ENCODE data around the gene CATSPERE. TPM values are rescaled to one million over a fixed set of nuclear protein-coding genes. Genes with fewer than 3 reads are reported as not detected.

CATSPERE gene
- total and polyA plus RNA-seq, 7 donors: 0.15 to 0.60 (median 0.42) TPM

DNA sequence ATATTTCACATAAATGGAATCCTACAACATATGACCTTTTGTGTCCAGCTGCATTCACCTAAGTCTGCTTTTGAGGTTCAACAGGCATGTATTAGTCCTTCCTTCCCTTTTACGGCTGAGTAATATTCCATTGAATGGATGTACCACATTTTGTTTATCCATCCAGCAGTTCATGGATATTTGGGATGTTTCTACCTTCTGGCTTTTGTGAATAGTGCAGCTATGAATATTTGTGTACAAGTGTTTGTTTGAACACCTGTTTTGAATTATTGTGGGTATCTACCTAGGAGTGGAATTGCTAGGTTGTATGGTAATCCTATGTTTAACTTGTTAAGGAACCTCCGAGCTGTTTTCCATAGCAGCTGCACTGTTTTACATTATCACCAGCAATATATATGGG, 129.6 kb downstream of the CATSPERE start:
- no peak overlapping the region for H3K4me3 ChIP-seq
- no peaks in the 10 kb centered on the region for H3K9me3 ChIP-seq
- H3K4me1 ChIP-seq: no peaks in the 10 kb centered on the region
- TF ChIP-seq, protein P1, sequence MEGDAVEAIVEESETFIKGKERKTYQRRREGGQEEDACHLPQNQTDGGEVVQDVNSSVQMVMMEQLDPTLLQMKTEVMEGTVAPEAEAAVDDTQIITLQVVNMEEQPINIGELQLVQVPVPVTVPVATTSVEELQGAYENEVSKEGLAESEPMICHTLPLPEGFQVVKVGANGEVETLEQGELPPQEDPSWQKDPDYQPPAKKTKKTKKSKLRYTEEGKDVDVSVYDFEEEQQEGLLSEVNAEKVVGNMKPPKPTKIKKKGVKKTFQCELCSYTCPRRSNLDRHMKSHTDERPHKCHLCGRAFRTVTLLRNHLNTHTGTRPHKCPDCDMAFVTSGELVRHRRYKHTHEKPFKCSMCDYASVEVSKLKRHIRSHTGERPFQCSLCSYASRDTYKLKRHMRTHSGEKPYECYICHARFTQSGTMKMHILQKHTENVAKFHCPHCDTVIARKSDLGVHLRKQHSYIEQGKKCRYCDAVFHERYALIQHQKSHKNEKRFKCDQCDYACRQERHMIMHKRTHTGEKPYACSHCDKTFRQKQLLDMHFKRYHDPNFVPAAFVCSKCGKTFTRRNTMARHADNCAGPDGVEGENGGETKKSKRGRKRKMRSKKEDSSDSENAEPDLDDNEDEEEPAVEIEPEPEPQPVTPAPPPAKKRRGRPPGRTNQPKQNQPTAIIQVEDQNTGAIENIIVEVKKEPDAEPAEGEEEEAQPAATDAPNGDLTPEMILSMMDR (IDR thresholded peaks at IDR 0.05): no peak
- no peak for DNase-seq
- H3K36me3 ChIP-seq (ENCODE audit: insufficient read depth in 1 of 2, low read depth in 1 of 2): no peaks in the 10 kb centered on the region
- H3K27me3 ChIP-seq (ENCODE audit: insufficient read depth in 3 of 3, low read length in 2 of 3): peaks cover 0 to 2% (median 0%) of the 10 kb centered on the region in 3 donors
- H3K27ac ChIP-seq: no peak overlapping the region
- 93 to 94% (median 94%) methylated on average over 2 of the region's 2 CpGs for WGBS, 3 donors
- no peak for ATAC-seq
- intact Hi-C loops (cut with DNase I): no loop called here

DNA sequence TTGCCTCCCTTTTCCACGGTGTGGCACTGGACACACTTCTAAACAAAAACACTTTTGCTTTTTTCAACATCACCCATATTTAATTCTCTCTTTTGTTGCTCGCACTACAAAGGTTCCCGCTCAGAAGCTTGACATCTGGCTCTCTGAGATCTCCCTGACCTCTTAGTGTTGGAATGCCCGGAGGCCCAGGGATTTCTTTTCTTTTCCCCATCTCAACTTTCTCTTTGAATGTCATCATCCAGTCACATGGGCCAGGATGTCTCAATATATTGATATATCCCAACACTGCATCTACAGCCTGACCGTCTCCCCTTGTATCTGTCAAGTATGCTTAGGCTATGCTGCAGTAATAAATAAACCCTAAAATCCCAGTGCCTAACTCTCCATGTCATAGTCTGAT, 137.5 kb downstream of the CATSPERE start:
- no peak overlapping the region for H3K4me3 ChIP-seq
- no peak for ATAC-seq
- no peaks in the 10 kb centered on the region for H3K4me1 ChIP-seq
- no peaks in the 10 kb centered on the region for H3K9me3 ChIP-seq
- no peaks in the 10 kb centered on the region for H3K36me3 ChIP-seq (ENCODE audit: insufficient read depth in 1 of 2, low read depth in 1 of 2)
- intact Hi-C loops (cut with DNase I): no loop called here
- H3K27ac ChIP-seq: no peak overlapping the region
- DNase-seq: no peak
- 82 to 95% (median 85%) methylated on average over 5 of the region's 5 CpGs for WGBS, 3 donors
- H3K27me3 ChIP-seq (ENCODE audit: insufficient read depth in 3 of 3, low read length in 2 of 3): no peaks in the 10 kb centered on the region
- TF ChIP-seq, protein P1 (IDR thresholded peaks at IDR 0.05): no peak

DNA sequence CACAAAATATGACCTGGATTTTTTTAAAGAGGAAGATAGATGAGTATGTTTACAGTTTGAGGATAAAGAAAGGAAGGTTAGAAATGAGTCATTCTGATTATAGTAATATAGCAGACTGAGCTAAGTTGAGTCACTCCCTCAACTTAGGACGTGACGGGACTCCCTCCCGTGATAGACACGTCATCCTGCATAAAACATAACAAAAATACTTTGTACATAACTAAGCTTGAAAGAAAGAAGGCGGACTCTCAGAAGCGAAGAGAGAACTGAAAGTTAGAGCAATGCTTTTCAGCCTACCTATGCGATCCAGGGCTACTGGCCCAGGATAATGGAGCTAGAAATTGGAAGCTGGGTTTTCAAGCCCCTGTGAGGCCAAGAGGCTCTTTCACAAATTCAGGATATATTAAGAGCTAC, 138.9 kb downstream of the CATSPERE start:
- DNase-seq (no peak), ATAC-seq (peak; percentile 75 to 83 (median 80))
- H3K4me3 ChIP-seq: no peak overlapping the region
- WGBS, 3 donors: 54 to 70% (median 60%) methylated on average over 7 of the region's 7 CpGs
- H3K36me3 ChIP-seq (ENCODE audit: insufficient read depth in 1 of 2, low read depth in 1 of 2): no peaks in the 10 kb centered on the region
- peak overlapping the region; percentile 56 for H3K27ac ChIP-seq
- TF ChIP-seq, protein P1 (IDR thresholded peaks at IDR 0.05): no peak
- intact Hi-C loops (cut with DNase I): loop anchor here (5.0 to 10.0 kb wide), 2 partner anchors 52 to 445 kb away; partner anchors contain the start of gene DESI2 (in 1 of the 2)
- no peaks in the 10 kb centered on the region for H3K9me3 ChIP-seq
- H3K27me3 ChIP-seq (ENCODE audit: insufficient read depth in 3 of 3, low read length in 2 of 3): no peaks in the 10 kb centered on the region
- H3K4me1 ChIP-seq: no peaks in the 10 kb centered on the region

DNA sequence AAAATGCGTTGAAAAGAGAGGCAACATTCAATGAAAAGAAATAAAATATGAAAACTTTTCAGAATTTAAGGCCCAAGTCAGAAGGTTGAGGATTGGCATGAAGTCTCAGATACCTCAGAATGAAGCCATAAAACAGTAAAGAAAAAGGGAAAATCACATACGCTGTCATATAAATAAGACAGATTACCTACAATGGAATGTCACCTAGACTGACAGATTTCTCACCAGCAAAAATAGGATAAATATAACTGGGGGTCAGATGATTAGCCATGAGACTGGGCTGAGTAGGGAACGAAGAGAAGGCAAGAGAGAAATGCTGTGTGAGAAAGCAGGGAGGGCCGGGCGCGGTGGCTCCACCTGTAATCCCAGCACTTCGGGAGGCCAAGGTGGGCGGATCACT, 140.3 kb downstream of the CATSPERE start:
- Histone ChIP-seq H3K27ac (no peak overlapping the region), H3K4me1 (no peaks in the 10 kb centered on the region), H3K4me3 (no peak overlapping the region), H3K36me3 (ENCODE audit: insufficient read depth in 1 of 2, low read depth in 1 of 2) (no peaks in the 10 kb centered on the region), H3K27me3 (ENCODE audit: insufficient read depth in 3 of 3, low read length in 2 of 3) (no peaks in the 10 kb centered on the region), H3K9me3 (no peaks in the 10 kb centered on the region)
- DNase-seq (no peak), ATAC-seq (no peak)
- TF ChIP-seq, protein P1 (IDR thresholded peaks at IDR 0.05): no peak
- 73 to 89% (median 86%) methylated on average over 6 to 8 of the region's 8 CpGs for WGBS, 3 donors
- intact Hi-C loops (cut with DNase I): loop anchor here (5.0 to 10.0 kb wide), 2 partner anchors 51 to 443 kb away; partner anchors contain the start of gene DESI2 (in 1 of the 2)

DNA sequence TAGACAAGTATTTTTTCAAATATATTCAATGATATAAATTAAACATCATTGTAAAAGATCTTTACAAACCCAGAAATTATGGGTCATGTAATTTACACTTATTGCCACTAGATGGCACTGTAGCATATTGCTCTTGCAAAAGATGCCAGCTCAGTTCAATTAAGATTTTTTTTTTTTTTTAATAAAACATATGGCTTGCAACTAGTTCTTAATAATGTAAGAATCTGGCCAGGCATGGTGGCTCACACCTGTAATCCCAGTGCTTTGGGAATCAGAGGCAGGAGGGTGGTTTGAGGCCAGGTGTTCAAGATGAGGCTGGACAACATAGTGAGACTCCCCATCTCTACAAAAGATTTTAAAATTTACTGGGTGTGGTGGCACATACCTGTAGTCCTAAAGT, 142.4 kb downstream of the CATSPERE start:
- ATAC-seq (peak in 3 of 4 donors; percentile 30 to 51 (median 41)), DNase-seq (no peak)
- intact Hi-C loops (cut with DNase I): loop anchor here (2.0 to 10.0 kb wide), 3 partner anchors 49 to 441 kb away; partner anchors contain the start of gene DESI2 (in 1 of the 2)
- no peaks in the 10 kb centered on the region for H3K36me3 ChIP-seq (ENCODE audit: insufficient read depth in 1 of 2, low read depth in 1 of 2)
- H3K4me3 ChIP-seq: no peak overlapping the region
- no peaks in the 10 kb centered on the region for H3K4me1 ChIP-seq
- H3K27me3 ChIP-seq (ENCODE audit: insufficient read depth in 3 of 3, low read length in 2 of 3): no peaks in the 10 kb centered on the region
- TF ChIP-seq, protein P1 (IDR thresholded peaks at IDR 0.05): peak; percentile 91
- no peaks in the 10 kb centered on the region for H3K9me3 ChIP-seq
- H3K27ac ChIP-seq: no peak overlapping the region

Data from psoas muscle (tissue), 8 donors.